ENCODE results near the gene PRR16.
"Not testable (repeated sequence)": the region's sequence is repeated elsewhere in the genome, so short reads cannot be mapped to it uniquely, and the experiment has no call there.

Gene PRR16

GRCh38 chr5:120463991-120464626 lies at the start of gene PRR16:
Gene PRR16, plus strand, starts transcription at chr5:120464300.
- no peak for DNase-seq (ENCODE audit: low read depth in 2 of 2)

DNA sequence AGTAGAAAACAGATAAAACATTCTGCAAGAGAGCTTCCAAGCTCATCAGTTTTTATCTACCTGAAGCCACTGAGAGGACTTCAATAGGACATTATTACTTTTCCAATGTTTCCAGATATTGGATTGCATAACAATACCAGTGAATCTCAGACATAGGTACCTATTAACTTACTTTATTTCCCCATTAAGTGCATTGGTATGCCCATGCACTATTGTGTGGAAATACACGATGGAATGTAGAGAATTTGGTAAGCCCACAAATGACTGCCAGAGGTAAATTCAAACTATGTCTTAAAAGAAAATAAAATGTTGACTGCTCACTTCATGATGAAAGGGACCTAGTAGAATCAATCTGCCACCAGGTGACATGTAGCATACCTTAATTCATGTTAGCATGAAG lies 48.1 kb upstream of the PRR16 start:
- DNase-seq (ENCODE audit: low read depth in 2 of 2): no peak

- no peak for DNase-seq (ENCODE audit: low read depth in 2 of 2)
Observed at GRCh38 chr5:120419127-120419526, 45.0 kb upstream of the PRR16 start.

GRCh38 chr5:120426633-120427275 lies 37.3 kb upstream of the PRR16 start:
- not testable (repeated sequence) for DNase-seq (ENCODE audit: low read depth in 2 of 2)

DNA sequence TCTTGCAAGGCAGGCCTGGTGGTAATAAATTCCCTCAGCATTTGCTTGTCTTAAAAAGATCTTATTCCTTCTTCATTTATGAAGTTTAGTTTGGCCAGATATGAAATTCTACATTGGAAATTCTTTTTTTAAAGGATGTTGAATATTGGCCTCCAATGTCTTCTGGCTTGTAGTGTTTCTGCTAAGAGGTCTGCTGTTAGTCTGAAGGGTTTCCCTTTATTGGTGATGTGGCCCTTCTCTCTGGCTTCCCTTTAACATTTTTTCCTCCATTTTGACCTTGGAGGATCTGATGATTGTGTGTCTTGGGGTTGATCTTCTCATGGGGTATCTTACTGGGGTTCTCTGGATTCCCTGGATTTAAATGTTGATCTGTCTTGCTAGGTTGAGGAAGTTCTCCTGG lies 33.5 kb upstream of the PRR16 start:
- no peak for DNase-seq (ENCODE audit: low read depth in 2 of 2)

GRCh38 chr5:120432861-120433260 lies 31.2 kb upstream of the PRR16 start:
- DNase-seq (ENCODE audit: low read depth in 2 of 2): no peak

GRCh38 chr5:120435129-120435528 lies 29.0 kb upstream of the PRR16 start:
- no peak for DNase-seq (ENCODE audit: low read depth in 2 of 2)

DNA sequence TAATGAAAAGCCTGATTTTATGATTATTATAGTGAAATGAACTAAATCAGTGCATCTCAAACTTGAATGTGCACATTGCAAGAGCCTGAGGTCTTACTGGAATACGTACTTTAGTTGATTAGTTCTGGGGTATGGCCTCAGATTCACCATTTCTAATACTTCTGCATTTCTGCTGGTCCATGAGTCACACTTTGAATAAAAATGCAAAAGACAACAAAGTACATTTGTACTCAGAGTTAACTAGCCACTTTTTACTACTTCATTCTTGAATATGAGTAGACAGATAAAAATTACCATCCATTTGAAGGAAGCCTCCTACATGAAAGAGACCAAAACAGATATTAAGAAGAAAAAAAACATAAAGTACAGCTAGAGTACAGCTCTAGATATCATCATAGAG lies 27.1 kb upstream of the PRR16 start:
- no peak for DNase-seq (ENCODE audit: low read depth in 2 of 2)

DNA sequence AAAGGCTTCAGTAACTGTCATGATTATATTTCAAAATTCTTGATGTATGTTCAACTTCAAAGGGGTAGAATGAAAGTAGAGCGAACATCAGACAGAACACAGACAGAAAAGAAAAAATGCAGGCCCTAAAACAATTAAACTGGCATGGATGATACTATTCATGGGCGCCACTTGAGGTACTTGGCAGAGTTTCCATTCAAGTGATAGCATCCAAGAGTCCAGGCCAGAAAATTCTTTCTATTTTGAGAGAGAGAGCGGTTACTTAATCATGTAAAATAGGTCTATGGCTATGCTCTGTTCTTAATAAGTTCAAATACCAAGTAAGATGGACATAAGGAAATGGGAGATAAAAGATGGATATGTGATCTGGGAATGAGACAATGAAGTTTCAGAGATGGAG lies 21.4 kb upstream of the PRR16 start:
- DNase-seq (ENCODE audit: low read depth in 2 of 2): no peak

DNA sequence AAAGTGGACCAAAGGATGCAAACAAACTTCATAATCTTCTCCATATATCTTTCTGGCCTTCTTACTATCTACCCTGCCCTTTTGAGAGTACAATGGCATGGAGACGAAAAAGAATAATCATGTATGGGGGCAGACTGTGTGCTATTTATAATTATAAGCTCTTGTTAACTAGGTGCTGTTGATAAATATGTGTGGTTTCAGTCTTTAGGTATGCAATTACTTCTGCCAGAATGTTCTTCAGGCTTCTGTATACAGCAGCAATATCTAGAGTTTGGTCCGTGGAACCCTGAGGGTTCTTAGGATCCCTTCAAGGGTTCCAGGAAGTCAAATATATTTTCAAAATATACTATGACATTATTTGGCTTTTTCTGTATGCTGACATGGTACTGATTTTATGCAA lies 20.5 kb upstream of the PRR16 start:
- DNase-seq (ENCODE audit: low read depth in 2 of 2): no peak

- DNase-seq (ENCODE audit: low read depth in 2 of 2): no peak
Observed at GRCh38 chr5:120446068-120446492, 18.0 kb upstream of the PRR16 start.

- no peak for DNase-seq (ENCODE audit: low read depth in 2 of 2)
Observed at GRCh38 chr5:120446901-120447300, 17.2 kb upstream of the PRR16 start.

DNA sequence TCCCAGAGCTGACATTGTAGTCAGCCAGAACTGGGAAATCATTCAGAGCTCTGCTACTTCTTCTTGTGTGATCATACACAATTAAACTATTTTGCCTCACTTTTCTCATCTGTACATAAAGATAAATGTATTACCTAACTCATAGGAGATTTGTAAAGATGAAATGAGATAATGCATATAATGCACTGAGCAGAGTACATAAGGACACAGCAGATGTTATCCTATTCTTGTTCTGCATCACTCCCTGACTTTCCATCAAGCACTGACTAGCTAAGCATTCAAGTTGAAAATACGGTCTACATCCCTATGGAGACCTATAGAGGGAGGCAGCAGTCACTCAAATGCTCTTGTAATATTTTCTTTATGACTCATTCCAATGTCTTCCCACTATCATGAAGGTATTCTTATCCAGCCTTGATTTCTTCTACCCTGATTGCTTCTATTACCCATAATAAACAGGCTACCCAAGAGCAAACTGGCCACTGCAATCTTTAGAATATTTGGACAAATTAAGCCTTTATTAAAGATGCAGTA lies 16.3 kb upstream of the PRR16 start:
- DNase-seq (ENCODE audit: low read depth in 2 of 2): no peak

GRCh38 chr5:120449501-120449900 lies 14.6 kb upstream of the PRR16 start:
- no peak for DNase-seq (ENCODE audit: low read depth in 2 of 2)

DNA sequence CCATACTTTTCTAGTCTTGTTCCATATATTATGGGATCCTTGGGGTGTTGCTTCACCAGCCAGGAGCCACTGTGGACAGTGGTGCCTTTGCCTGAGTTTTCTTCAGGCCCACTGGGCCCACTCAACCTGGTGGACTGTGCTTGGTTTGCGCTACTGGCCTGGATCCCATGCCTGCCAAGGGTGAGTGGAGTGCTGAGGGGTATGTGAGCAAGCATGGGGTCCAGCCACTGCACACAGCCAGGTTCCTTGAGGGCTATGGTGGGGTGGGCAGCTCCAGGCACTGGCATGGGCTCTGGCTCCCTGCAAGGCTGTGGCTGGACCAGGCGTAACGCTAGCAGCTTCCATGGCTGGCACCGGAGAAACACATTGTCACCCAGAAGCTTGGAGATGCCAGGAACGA lies 13.2 kb upstream of the PRR16 start:
- DNase-seq (ENCODE audit: low read depth in 2 of 2): no peak

DNA sequence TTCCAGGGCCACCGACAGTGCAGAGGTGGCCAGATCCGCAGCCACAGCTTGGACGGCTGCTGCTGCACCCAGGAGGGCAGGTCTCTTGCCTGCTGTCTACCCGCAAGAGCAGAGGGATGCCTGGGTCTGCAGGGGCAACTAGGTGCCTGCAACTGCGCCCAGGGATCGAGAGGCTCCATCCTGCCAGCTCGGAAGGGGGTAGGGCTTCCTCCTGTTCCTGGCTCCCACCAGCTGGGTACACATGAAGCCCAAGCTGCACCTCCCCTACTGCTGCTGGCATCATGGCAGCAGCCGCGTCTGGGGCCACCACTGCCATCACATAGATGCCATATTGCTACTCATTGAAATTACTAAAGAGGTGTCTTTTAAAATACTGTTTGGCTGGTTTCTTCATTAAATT lies 12.7 kb upstream of the PRR16 start:
- DNase-seq (ENCODE audit: low read depth in 2 of 2): no peak

GRCh38 chr5:120452471-120452870 lies 11.6 kb upstream of the PRR16 start:
- DNase-seq (ENCODE audit: low read depth in 2 of 2): no peak

DNA sequence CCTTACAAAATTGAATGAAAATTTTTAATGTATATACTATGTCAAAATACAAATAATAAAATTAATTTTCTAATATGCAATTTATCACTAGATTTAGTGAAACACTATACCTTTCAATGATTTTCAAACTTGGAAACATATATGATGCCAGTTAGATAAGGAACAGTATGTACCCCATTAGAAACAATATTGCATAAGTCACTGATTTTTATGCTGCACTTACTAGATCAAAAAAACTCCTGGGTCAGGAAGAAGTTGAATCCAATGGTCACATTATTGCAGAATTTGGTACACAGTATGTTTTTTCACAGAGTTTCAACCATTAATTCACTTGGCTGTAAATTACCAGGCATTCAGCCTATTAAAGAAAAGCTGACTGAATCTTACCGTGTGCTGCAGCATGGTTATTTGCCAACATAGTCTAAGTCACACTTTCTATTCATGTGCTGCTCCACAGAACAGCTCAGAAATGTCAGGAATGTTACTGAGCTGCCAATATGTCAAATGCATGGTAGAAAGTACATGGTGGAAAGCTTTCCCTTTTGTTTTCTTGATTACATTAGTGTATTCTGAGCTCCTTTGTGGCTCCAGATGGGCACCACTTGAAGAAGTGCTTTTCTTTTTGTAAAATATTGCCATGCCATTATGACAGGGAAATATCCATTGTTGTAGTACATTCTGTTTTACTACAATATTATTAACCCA lies 9.9 kb upstream of the PRR16 start:
- no peak for DNase-seq (ENCODE audit: low read depth in 2 of 2)

DNA sequence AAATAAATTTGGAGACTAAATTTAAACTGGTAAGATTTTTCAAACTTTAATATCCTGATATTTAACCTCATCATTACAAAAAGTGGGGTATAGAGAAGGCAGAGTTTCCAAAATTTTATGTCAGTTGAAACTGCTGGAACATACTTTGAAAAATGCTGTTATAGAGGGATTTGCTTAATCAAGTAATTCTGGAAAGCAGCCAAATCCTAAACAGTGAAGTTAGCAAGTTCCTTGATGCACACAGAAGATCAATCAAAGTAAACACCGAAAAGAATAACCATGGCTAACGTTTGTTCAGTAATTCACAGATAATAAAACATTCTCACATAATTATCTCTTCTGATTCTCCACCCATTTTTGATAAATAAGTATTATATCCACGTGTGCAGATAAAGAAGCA lies 8.1 kb upstream of the PRR16 start:
- DNase-seq (ENCODE audit: low read depth in 2 of 2): no peak

DNA sequence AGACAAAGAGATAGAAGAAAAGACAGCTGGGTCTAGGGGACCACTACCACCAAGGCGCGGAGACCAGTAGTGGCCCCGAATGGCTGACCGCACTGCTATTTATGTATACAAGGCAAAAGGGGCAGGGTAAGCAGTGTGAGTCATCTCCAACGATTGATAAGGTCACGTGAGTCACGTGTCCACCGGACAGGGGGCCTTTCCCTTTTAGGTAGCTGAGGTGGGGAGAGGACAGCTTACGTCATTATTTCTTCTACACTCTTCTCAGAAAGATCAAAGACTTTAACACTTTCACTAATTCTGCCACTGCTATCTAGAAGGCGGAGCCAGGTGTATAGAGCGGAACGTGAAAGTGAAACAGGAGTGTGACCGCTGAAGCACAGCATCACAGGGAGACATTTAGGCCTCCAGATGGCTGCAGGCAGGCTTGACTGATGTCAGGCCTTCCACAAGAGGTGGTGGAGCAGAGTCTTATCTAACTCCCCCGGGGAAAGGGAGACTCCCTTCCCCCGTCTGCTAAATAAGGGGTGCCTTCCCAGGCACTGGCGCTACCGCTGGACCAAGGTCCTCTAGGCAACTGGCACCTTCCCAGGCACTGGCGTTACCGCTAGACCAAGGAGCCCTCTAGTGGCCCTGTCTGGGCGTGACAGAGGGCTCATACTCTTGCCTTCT lies 6.1 kb upstream of the PRR16 start:
- peak; percentile 8 to 9 for DNase-seq (ENCODE audit: low read depth in 2 of 2)

- DNase-seq (ENCODE audit: low read depth in 2 of 2): not testable (repeated sequence)
Observed at GRCh38 chr5:120458508-120458847, 5.6 kb upstream of the PRR16 start.

- DNase-seq (ENCODE audit: low read depth in 2 of 2): no peak
Observed at GRCh38 chr5:120461251-120461650, 2.8 kb upstream of the PRR16 start.
